H1 (cell line): Measurements from ENCODE around the gene ABHD8. TPM values are rescaled to one million over a fixed set of nuclear protein-coding genes. Genes with fewer than 3 reads are reported as not detected.
A peak's percentile ranks its signal among the peaks of the same experiment; 100 is the strongest.

Source experiments
- CTCF ChIA-PET: fragments of 300-600 bp; sonication (Branson Sonifier 250); formaldehyde crosslinking; loops from one replicate; lab custom pipeline; 2021; ENCODE audit not compliant: partially characterized antibody; lab: Charles Lee
- POLR2A ChIA-PET: fragments of 300-600 bp; sonication (Branson Sonifier 250); formaldehyde crosslinking; loops from one replicate; lab custom pipeline; 2021; ENCODE audit warnings: inconsistent platforms; ENCODE audit not compliant: partially characterized antibody; lab: Charles Lee
- DNase-seq, 2 experiments: peaks; one replicate each; pipeline versions ENCODE4 v3.0.0 to v3.0.0-alpha.2; 2010 to 2022; ENCODE audit warnings: low spot score in 2 of 2, low read depth in 1 of 2, mixed read lengths in 1 of 2
- FAIRE-seq: peaks from 2 replicates; lab custom pipeline; 2011; peaks lifted over from hg19 to GRCh38; lab: Jason Lieb, UNC
- H2AFZ ChIP-seq: 2 replicates; pipeline ENCODE4 v1.8.1; 2012; ENCODE audit warnings: low read length, inconsistent platforms
- H2AK5ac ChIP-seq: 2 replicates; pipeline ENCODE4 v1.6.1; 2013; ENCODE audit warnings: low read depth, low read length
- H2BK120ac ChIP-seq: replicated peaks from 2 replicates; pipeline ENCODE3; 2013; ENCODE audit warnings: low read depth, low read length, inconsistent platforms
- H2BK12ac ChIP-seq: 2 replicates; pipeline ENCODE4 v1.6.1; 2013; ENCODE audit warnings: low read depth, low read length
- H2BK15ac ChIP-seq: 2 replicates; pipeline ENCODE4 v1.6.1; 2013; ENCODE audit warnings: low read length
- H2BK20ac ChIP-seq: 2 replicates; pipeline ENCODE4 v1.6.1; 2013; ENCODE audit warnings: low read length
- H2BK5ac ChIP-seq: 2 replicates; pipeline ENCODE4 v1.6.1; 2013; ENCODE audit warnings: low read depth, low read length
- H3K14ac ChIP-seq: 2 replicates; pipeline ENCODE4 v1.6.1; 2013; ENCODE audit warnings: inconsistent platforms; ENCODE audit not compliant: insufficient read length
- H3K18ac ChIP-seq: 2 replicates; pipeline ENCODE4 v1.6.1; 2013; ENCODE audit warnings: low read length; ENCODE audit errors: extremely low read depth
- H3K23ac ChIP-seq: 2 replicates; pipeline ENCODE4 v1.6.1; 2013; ENCODE audit warnings: inconsistent platforms; ENCODE audit not compliant: insufficient read length
- H3K23me2 ChIP-seq: 2 replicates; pipeline ENCODE4 v1.6.1; 2013; ENCODE audit warnings: low read depth, low read length
- H3K27ac ChIP-seq: 2 replicates; pipeline ENCODE4 v1.6.1; 2011; ENCODE audit warnings: low read depth, low read length, inconsistent platforms
- H3K27me3 ChIP-seq, 4 experiments: replicated peaks in 1 of 4; 1 replicate in 1 of 4; 2 replicates in 3 of 4; pipeline versions ENCODE4 v1.6.1 to v1.8.1; 2011 to 2013; ENCODE audit warnings: low read length in 3 of 4, mild to moderate bottlenecking in 3 of 4, inconsistent platforms in 2 of 4, mixed read lengths in 2 of 4, moderate library complexity in 1 of 4; ENCODE audit not compliant: control insufficient read depth in 3 of 4, insufficient read depth in 3 of 4; ENCODE audit errors: extremely low read depth in 1 of 4
- H3K36me3 ChIP-seq, 4 experiments: 2 replicates each; pipeline versions ENCODE4 v1.6.1 to v1.8.1; 2011 to 2013; ENCODE audit warnings: mild to moderate bottlenecking in 4 of 4, low read length in 3 of 4, moderate library complexity in 2 of 4, control low read depth in 1 of 4, inconsistent platforms in 1 of 4; ENCODE audit not compliant: insufficient read depth in 4 of 4, control insufficient read depth in 2 of 4
- H3K4ac ChIP-seq: replicated peaks from 2 replicates; pipeline ENCODE3; 2013; ENCODE audit warnings: low read length, low read depth, mixed read lengths, inconsistent platforms; ENCODE audit not compliant: insufficient read length
- H3K4me1 ChIP-seq, 4 experiments: replicated peaks in 1 of 4; 1 replicate in 1 of 4; 2 replicates in 3 of 4; pipeline versions ENCODE4 v1.6.1 to v1.8.1; 2011 to 2013; ENCODE audit warnings: low read length in 3 of 4, inconsistent platforms in 2 of 4, mixed read lengths in 1 of 4; ENCODE audit not compliant: insufficient read depth in 4 of 4, control insufficient read depth in 3 of 4
- H3K4me2 ChIP-seq, 2 experiments: 2 replicates each; pipeline versions ENCODE4 v1.6.1 to v1.8.1; 2011 to 2013; ENCODE audit warnings: low read depth in 2 of 2, low read length in 2 of 2, control low read depth in 1 of 2, inconsistent platforms in 1 of 2, mild to moderate bottlenecking in 1 of 2; ENCODE audit not compliant: insufficient read depth in 1 of 2
- H3K4me3 ChIP-seq, 4 experiments: fragments of 200-600, 300-600 bp in 1 of 4; sonication (generic), shearing (Covaris generic), sonication (Bioruptor Twin) in 1 of 4; 2 replicates each; pipeline versions ENCODE4 v1.5.1 to v1.8.1; 2011 to 2016; ENCODE audit warnings: low read length in 4 of 4, low read depth in 3 of 4, control low read depth in 2 of 4, inconsistent platforms in 2 of 4, mild to moderate bottlenecking in 2 of 4, mixed read lengths in 1 of 4, moderate library complexity in 1 of 4; ENCODE audit not compliant: insufficient read depth in 2 of 4; ENCODE audit errors: extremely low read depth in 1 of 4
- H3K56ac ChIP-seq: replicated peaks from 2 replicates; pipeline ENCODE3; 2013; ENCODE audit warnings: low read depth, mild to moderate bottlenecking, mixed read lengths, low read length, inconsistent platforms; ENCODE audit not compliant: insufficient read length
- H3K79me1 ChIP-seq: 2 replicates; pipeline ENCODE4 v1.6.1; 2013; ENCODE audit warnings: low read depth, low read length, control low read depth
- H3K79me2 ChIP-seq, 2 experiments: 2 replicates each; pipeline versions ENCODE4 v1.6.1 to v1.8.1; 2012 to 2013; ENCODE audit warnings: low read length in 2 of 2, mild to moderate bottlenecking in 2 of 2, inconsistent platforms in 1 of 2; ENCODE audit not compliant: insufficient read depth in 2 of 2, control insufficient read depth in 1 of 2
- H3K9ac ChIP-seq, 4 experiments: replicated peaks in 1 of 4; 1 replicate in 1 of 4; 2 replicates in 3 of 4; pipeline versions ENCODE4 v1.6.1 to v1.8.1; 2011 to 2013; ENCODE audit warnings: low read depth in 3 of 4, low read length in 3 of 4, control low read depth in 2 of 4, mild to moderate bottlenecking in 2 of 4, moderate library complexity in 2 of 4, inconsistent platforms in 1 of 4; ENCODE audit errors: extremely low read depth in 1 of 4
- H3K9me3 ChIP-seq, 2 experiments: 2 replicates each; pipeline versions ENCODE4 v1.6.1 to v1.8.1; 2012 to 2013; ENCODE audit warnings: mild to moderate bottlenecking in 2 of 2, moderate library complexity in 2 of 2, control low read depth in 1 of 2, inconsistent platforms in 1 of 2, low read depth in 1 of 2, low read length in 1 of 2, mixed read lengths in 1 of 2; ENCODE audit not compliant: insufficient read depth in 2 of 2
- H4K20me1 ChIP-seq, 2 experiments: replicated peaks in 1 of 2; 2 replicates each; pipeline versions ENCODE3 to v1.8.1; 2011 to 2013; ENCODE audit warnings: inconsistent platforms in 2 of 2, low read length in 2 of 2, mild to moderate bottlenecking in 1 of 2; ENCODE audit not compliant: insufficient read depth in 2 of 2, control insufficient read depth in 1 of 2
- H4K5ac ChIP-seq: 2 replicates; pipeline ENCODE4 v1.6.1; 2013; ENCODE audit warnings: low read length, low read depth, mixed read lengths, inconsistent platforms; ENCODE audit not compliant: insufficient read length
- H4K8ac ChIP-seq: 2 replicates; pipeline ENCODE4 v1.8.0; 2013; ENCODE audit warnings: mild to moderate bottlenecking, moderate library complexity, low read length, inconsistent platforms; ENCODE audit not compliant: insufficient read depth; ENCODE audit errors: extremely low read depth
- H4K91ac ChIP-seq: replicated peaks from 2 replicates; pipeline ENCODE3; 2013; ENCODE audit warnings: low read length, mixed read lengths, inconsistent platforms; ENCODE audit not compliant: insufficient read length
- WGBS, 2 experiments: shearing (Covaris generic) in 1 of 2; methylation state at CpG; one replicate each; pipeline versions ENCODE4 v1.1.6 to v1.1.7; 2013 to 2015; ENCODE audit warnings: low lambda C conversion rate in 2 of 2, mixed read lengths in 2 of 2, inconsistent platforms in 1 of 2, low coverage in 1 of 2, missing lambda C conversion rate in 1 of 2; ENCODE audit not compliant: insufficient replicate concordance in 2 of 2, insufficient coverage in 1 of 2, insufficient read length in 1 of 2; ENCODE audit errors: extremely low coverage in 1 of 2, missing lambda C conversion rate in 1 of 2; 5-methylcytosine and 5-hydroxymethylcytosine counted together
- polyA plus RNA-seq, 7 experiments: library from polyadenylated mRNA; depleted of rRNA in 3 of 7; stranded (reverse) in 5 of 7; unstranded in 2 of 7; fragments of >200 nt in 5 of 7; fragments of 200-250 nt in 2 of 7; gene quantifications; 1 replicate in 5 of 7; 2 replicates in 1 of 7; 4 replicates in 1 of 7; pipeline versions ENCODE4 v1.2.1 to v1.2.3, GENCODE V29; 2011 to 2013; ENCODE audit warnings: missing spikeins in 2 of 7, mixed read lengths in 2 of 7
- total RNA-seq: library from RNA; stranded (reverse); fragmentation: NEBNext Ultra II Directional; extraction: Animal tissue kit (Norgen Biotek cat#: 25700); gene quantifications from 2 replicates; pipeline ENCODE4 v1.2.1, GENCODE V29; 2021

ABHD8 gene
- total and polyA plus RNA-seq, 2 of the 8 experiments (the other 6 are each of a cell fraction or from before 2014, with no cell fraction given): 11.3 to 18.7 TPM

- DNase-seq (no peak), FAIRE-seq (no peak)
- Histone ChIP-seq H3K14ac (no peak overlapping the region), H2BK20ac (no peak overlapping the region), H2AK5ac (no peak overlapping the region), H3K79me2 (no peaks in the 10 kb centered on the region), H3K4me2 (peak overlapping the region; percentile 17 to 71; a peak in 3 of 4 replicates), H3K56ac (peak overlapping the region; percentile 1), H2AFZ (no peak overlapping the region), H3K27me3 (no peaks in the 10 kb centered on the region), H3K4ac (no peak overlapping the region), H3K4me1 (peaks cover 0 to 25% (median 19%) of the 10 kb centered on the region in 4 experiments; a peak in 5 of 7 replicates), H3K23me2 (peaks cover 14% of the 10 kb centered on the region), H3K36me3 (peaks cover 0 to 3% (median 0%) of the 10 kb centered on the region in 4 experiments; a peak in 1 of 8 replicates), H3K23ac (no peak overlapping the region), H3K79me1 (peaks cover 3% of the 10 kb centered on the region), H3K18ac (peak overlapping the region; percentile 71; the same call in 1 of the 2 replicates), H4K5ac (peak overlapping the region; percentile 31), H3K27ac (no peak overlapping the region), H2BK5ac (peak overlapping the region; percentile 75; the same call in 1 of the 2 replicates), H2BK12ac (no peak overlapping the region; the same call in 1 of the 2 replicates), H4K8ac (no peak overlapping the region), H4K20me1 (peaks cover 0 to 2% of the 10 kb centered on the region in 2 experiments), H3K4me3 (peak overlapping the region in 3 of 4 experiments; percentile 27 to 49 (median 35); a peak in 6 of 8 replicates), H2BK15ac (no peak overlapping the region), H3K9ac (peak overlapping the region in 1 of 4 experiments; percentile 5; a peak in 1 of 7 replicates), H2BK120ac (no peak overlapping the region), H3K9me3 (no peaks in the 10 kb centered on the region), H4K91ac (no peak overlapping the region)
- 50% methylated on average over 13 of the region's 17 CpGs; no CpG with 5 or more reads in 1 of the 2 experiments for WGBS, 2 experiments
- ChIA-PET CTCF (interaction anchor here (0.5 to 13.5 kb wide), 6 partner anchors 10 to 262 kb away, joined by 3 to 153 read pairs (median 4); partner anchors contain the start of gene CCDC194), POLR2A (interaction anchor here (0.6 to 13.5 kb wide), 4 partner anchors 15 to 84 kb away, joined by 3 to 100 read pairs (median 4); partner anchors contain the start of gene DDA1)
Observed at GRCh38 chr19:17340871-17341357, 37.7 kb upstream of the ABHD8 start.
